Mucosa of descending colon (tissue), 3 donors: ENCODE data around the gene PRG3. TPM values are rescaled to one million over a fixed set of nuclear protein-coding genes. Genes with fewer than 3 reads are reported as not detected.
"Not testable (repeated sequence)": the region's sequence is repeated elsewhere in the genome, so short reads cannot be mapped to it uniquely, and the experiment has no call there.

Experiments used
- ATAC-seq: fragments of 200-7000 bp; cut with Tn5 transposase; one replicate; pipeline ENCODE4 v1.9.1; 2020; ENCODE audit warnings: mild to moderate bottlenecking, moderate library complexity
- DNase-seq, 3 donors: peaks; one replicate each; pipeline ENCODE4 v3.0.0-alpha.2; 2020
- H3K36me3 ChIP-seq: fragments of 200-600 bp; one replicate; pipeline ENCODE4 v1.8.0; 2021; ENCODE audit warnings: low read depth, mild to moderate bottlenecking
- H3K4me1 ChIP-seq: fragments of 200-600 bp; one replicate; pipeline ENCODE4 v1.8.0; 2021; ENCODE audit warnings: low read depth, mild to moderate bottlenecking
- H3K4me3 ChIP-seq: fragments of 200-600 bp; one replicate; pipeline ENCODE4 v1.8.0; 2021; ENCODE audit warnings: mild to moderate bottlenecking
- H3K9me3 ChIP-seq: fragments of 200-600 bp; one replicate; pipeline ENCODE4 v1.8.0; 2021; ENCODE audit warnings: mild to moderate bottlenecking
- CTCF ChIP-seq: fragments of 200-600 bp; IDR thresholded peaks from one replicate; pipeline ENCODE4 v1.8.0; 2022; ENCODE audit warnings: antibody characterized with exemption, mild to moderate bottlenecking
- intact Hi-C, 2 donors: fragments of 100-400 bp; cut with DNase I in 1 of 2; cut with micrococcal nuclease in 1 of 2; formaldehyde crosslinking; loops; one replicate each; pipeline versions ENCODE4 v1.11.0 to v1.11.1; 2022; cut with DNase I, micrococcal nuclease
- total RNA-seq, 3 donors: library from RNA; stranded (reverse); fragmentation: NEBNext Ultra II Directional in 2 of 3; extraction: Animal tissue kit (Norgen Biotek cat#: 25700) in 2 of 3; gene quantifications; one replicate each; pipeline versions ENCODE4 v1.2.1 to v1.2.4, GENCODE V29; 2021 to 2023
- donor health status: DM: no; HTN: no; CAD: no; lungs with moderate emphysema.
- donor health status: DM: no; HTN: no; CAD: no.
- donor health status: DM: no; HTN: yes; CAD: no.

Gene PRG3
- total RNA-seq, 3 donors from 2014 or later, result not detected

GRCh38 chr11:57339328-57339727 lies 41.6 kb downstream of the PRG3 start:
- no peak for DNase-seq
- Histone ChIP-seq H3K36me3 (no peaks in the 10 kb centered on the region), H3K4me3 (no peak overlapping the region), H3K9me3 (no peaks in the 10 kb centered on the region), H3K4me1 (peaks cover 11% of the 10 kb centered on the region)
- intact Hi-C loops, result no loop called here
- no peak for TF ChIP-seq CTCF
- no peak for ATAC-seq

GRCh38 chr11:57338142-57338541 lies 42.8 kb downstream of the PRG3 start, which contains the start of gene P2RX3:
P2RX3 (plus strand) TSS chr11:57338352; CDS start chr11:57338551, 199 bp downstream.
- Histone ChIP-seq H3K36me3 (no peaks in the 10 kb centered on the region), H3K4me3 (no peak within 1 kb of the TSS), H3K9me3 (no peaks in the 10 kb centered on the region), H3K4me1 (peaks cover 11% of the 10 kb centered on the region)
- DNase-seq, result no peak
- no peak for TF ChIP-seq CTCF
- intact Hi-C loops, result no loop called here
- no peak for ATAC-seq

- H3K4me3 ChIP-seq, result not testable (repeated sequence)
These were observed 44.1 kb downstream of the PRG3 start for GRCh38 chr11:57336856-57337255.

GRCh38 chr11:57336111-57336666 lies 44.8 kb downstream of the PRG3 start:
- no peak for TF ChIP-seq CTCF
- DNase-seq, result peak in 1 of 3 donors; percentile 27
- intact Hi-C loops, result no loop called here
- Histone ChIP-seq H3K36me3 (peaks cover 5% of the 10 kb centered on the region), H3K4me1 (peaks cover 11% of the 10 kb centered on the region), H3K9me3 (no peaks in the 10 kb centered on the region), H3K4me3 (no peak overlapping the region)
- ATAC-seq, result peak; percentile 1

More at GRCh38 chr11:57336856-57337255, 44.1 kb downstream of the PRG3 start:
- H3K36me3 ChIP-seq, intact Hi-C loops, DNase-seq, ATAC-seq, H3K9me3 ChIP-seq: not testable (repeated sequence)
- peaks cover 11% of the 10 kb centered on the region for H3K4me1 ChIP-seq

GRCh38 chr11:57335343-57336110 lies 45.4 kb downstream of the PRG3 start, which contains the start of gene SSRP1:
SSRP1 (minus strand) TSS chr11:57335892; CDS start chr11:57335121, 771 bp downstream.
- Histone ChIP-seq H3K36me3 (peaks cover 5% of the 10 kb centered on the region), H3K4me1 (peaks cover 11% of the 10 kb centered on the region), H3K4me3 (peak within 1 kb of the TSS; percentile 63), H3K9me3 (no peaks in the 10 kb centered on the region)
- DNase-seq, result peak; percentile 90 to 94 (median 91)
- no peak for TF ChIP-seq CTCF
- ATAC-seq, result peak; percentile 99
- intact Hi-C loops, result no loop called here

- Histone ChIP-seq H3K4me1 (peaks cover 11% of the 10 kb centered on the region), H3K9me3 (no peaks in the 10 kb centered on the region), H3K4me3 (peak overlapping the region; percentile 63), H3K36me3 (peaks cover 5% of the 10 kb centered on the region)
- TF ChIP-seq CTCF, result no peak
- ATAC-seq (no peak), DNase-seq (no peak)
- intact Hi-C loops, result no loop called here
These were observed 46.0 kb downstream of the PRG3 start for GRCh38 chr11:57335023-57335342.
